ENCODE results near the gene CARS1. TPM values are rescaled to one million over a fixed set of nuclear protein-coding genes. Genes with fewer than 3 reads are reported as not detected.
A peak's percentile ranks its signal among the peaks of the same experiment; 100 is the strongest.

CARS1 gene
- total RNA-seq = 46.4 and 51.8 TPM in 2 replicates

GRCh38 chr11:3057069-3057963 is at the start of gene CARS1:
Gene CARS1 (minus strand): TSS chr11:3057423. CDS start chr11:3057367, 56 bp downstream.
- H3K36me3 Mint-ChIP-seq (ENCODE audit: low read depth) = peaks cover 10% of the 10 kb centered on the region
- DNase-seq (ENCODE audit: low spot score) = peak; percentile 92
- intact Hi-C loops (cut with micrococcal nuclease) = loop anchor here (1.0 kb wide), 1 partner anchor 65 kb away; the partner anchor contains the start of gene NAP1L4
- peak within 1 kb of the TSS; percentile 76 for H3K27ac Mint-ChIP-seq
- H3K4me3 Mint-ChIP-seq (ENCODE audit: low read depth) = peak within 1 kb of the TSS; percentile 82
- H3K27me3 Mint-ChIP-seq (ENCODE audit: low read depth) = no peaks in the 10 kb centered on the region
- no peaks in the 10 kb centered on the region for H3K9me3 Mint-ChIP-seq
- H3K4me1 Mint-ChIP-seq (ENCODE audit: low read depth) = peaks cover 23% of the 10 kb centered on the region

GRCh38 chr11:3105791-3106735 is 48.8 kb upstream of the CARS1 start:
- Mint-ChIP-seq H3K4me3 (ENCODE audit: low read depth) (no peak overlapping the region), H3K27ac (no peak overlapping the region), H3K4me1 (ENCODE audit: low read depth) (no peaks in the 10 kb centered on the region), H3K36me3 (ENCODE audit: low read depth) (no peaks in the 10 kb centered on the region), H3K27me3 (ENCODE audit: low read depth) (no peaks in the 10 kb centered on the region), H3K9me3 (no peaks in the 10 kb centered on the region)
- DNase-seq (ENCODE audit: low spot score) = no peak
- intact Hi-C loops (cut with micrococcal nuclease) = no loop called here

GRCh38 chr11:3104961-3105790 is 48.0 kb upstream of the CARS1 start:
- no peaks in the 10 kb centered on the region for H3K4me1 Mint-ChIP-seq (ENCODE audit: low read depth)

GRCh38 chr11:3104051-3104714 is 47.0 kb upstream of the CARS1 start:
- intact Hi-C loops (cut with micrococcal nuclease) = no loop called here
- H3K27ac Mint-ChIP-seq = no peak overlapping the region
- H3K36me3 Mint-ChIP-seq (ENCODE audit: low read depth) = no peaks in the 10 kb centered on the region
- H3K27me3 Mint-ChIP-seq (ENCODE audit: low read depth) = no peaks in the 10 kb centered on the region
- H3K9me3 Mint-ChIP-seq = no peaks in the 10 kb centered on the region
- no peak for DNase-seq (ENCODE audit: low spot score)
- H3K4me1 Mint-ChIP-seq (ENCODE audit: low read depth) = peaks cover under 1% of the 10 kb centered on the region
- no peak overlapping the region for H3K4me3 Mint-ChIP-seq (ENCODE audit: low read depth)

More at GRCh38 chr11:3104961-3105790, 48.0 kb upstream of the CARS1 start:
- no peaks in the 10 kb centered on the region for H3K9me3 Mint-ChIP-seq
- no peak overlapping the region for H3K4me3 Mint-ChIP-seq (ENCODE audit: low read depth)
- intact Hi-C loops (cut with micrococcal nuclease) = no loop called here
- H3K27me3 Mint-ChIP-seq (ENCODE audit: low read depth) = no peaks in the 10 kb centered on the region
- no peaks in the 10 kb centered on the region for H3K36me3 Mint-ChIP-seq (ENCODE audit: low read depth)
- H3K27ac Mint-ChIP-seq = no peak overlapping the region
- DNase-seq (ENCODE audit: low spot score) = no peak

GRCh38 chr11:3103076-3103475 is 45.9 kb upstream of the CARS1 start:
- intact Hi-C loops (cut with micrococcal nuclease) = no loop called here
- no peaks in the 10 kb centered on the region for H3K36me3 Mint-ChIP-seq (ENCODE audit: low read depth)
- H3K27ac Mint-ChIP-seq = no peak overlapping the region
- H3K4me1 Mint-ChIP-seq (ENCODE audit: low read depth) = peaks cover 3% of the 10 kb centered on the region
- no peaks in the 10 kb centered on the region for H3K27me3 Mint-ChIP-seq (ENCODE audit: low read depth)
- no peak for DNase-seq (ENCODE audit: low spot score)
- H3K4me3 Mint-ChIP-seq (ENCODE audit: low read depth) = no peak overlapping the region
- H3K9me3 Mint-ChIP-seq = no peaks in the 10 kb centered on the region

- Mint-ChIP-seq H3K4me1 (ENCODE audit: low read depth) (peaks cover 3% of the 10 kb centered on the region), H3K9me3 (no peaks in the 10 kb centered on the region), H3K4me3 (ENCODE audit: low read depth) (no peak overlapping the region), H3K27me3 (ENCODE audit: low read depth) (no peaks in the 10 kb centered on the region), H3K27ac (no peak overlapping the region), H3K36me3 (ENCODE audit: low read depth) (no peaks in the 10 kb centered on the region)
- DNase-seq (ENCODE audit: low spot score) = no peak
- intact Hi-C loops (cut with micrococcal nuclease) = no loop called here
Observed at GRCh38 chr11:3102641-3102921, 45.4 kb upstream of the CARS1 start.

- intact Hi-C loops (cut with micrococcal nuclease) = no loop called here
- Mint-ChIP-seq H3K27me3 (ENCODE audit: low read depth) (no peaks in the 10 kb centered on the region), H3K9me3 (no peaks in the 10 kb centered on the region), H3K36me3 (ENCODE audit: low read depth) (no peaks in the 10 kb centered on the region), H3K27ac (no peak overlapping the region), H3K4me3 (ENCODE audit: low read depth) (no peak overlapping the region), H3K4me1 (ENCODE audit: low read depth) (peaks cover 3% of the 10 kb centered on the region)
- no peak for DNase-seq (ENCODE audit: low spot score)
Observed at GRCh38 chr11:3101921-3102640, 44.9 kb upstream of the CARS1 start.

- Mint-ChIP-seq H3K4me3 (ENCODE audit: low read depth) (no peak overlapping the region), H3K4me1 (ENCODE audit: low read depth) (peaks cover 3% of the 10 kb centered on the region), H3K27ac (no peak overlapping the region), H3K9me3 (no peaks in the 10 kb centered on the region), H3K36me3 (ENCODE audit: low read depth) (no peaks in the 10 kb centered on the region), H3K27me3 (ENCODE audit: low read depth) (peaks cover 1% of the 10 kb centered on the region)
- intact Hi-C loops (cut with micrococcal nuclease) = no loop called here
- DNase-seq (ENCODE audit: low spot score) = no peak
Observed at GRCh38 chr11:3099178-3099577, 42.0 kb upstream of the CARS1 start.

GRCh38 chr11:3096909-3097530 is 39.8 kb upstream of the CARS1 start:
- intact Hi-C loops (cut with micrococcal nuclease) = no loop called here
- H3K27me3 Mint-ChIP-seq (ENCODE audit: low read depth) = peaks cover 1% of the 10 kb centered on the region
- peaks cover 3% of the 10 kb centered on the region for H3K4me1 Mint-ChIP-seq (ENCODE audit: low read depth)
- no peak for DNase-seq (ENCODE audit: low spot score)
- H3K36me3 Mint-ChIP-seq (ENCODE audit: low read depth) = no peaks in the 10 kb centered on the region
- no peak overlapping the region for H3K4me3 Mint-ChIP-seq (ENCODE audit: low read depth)
- H3K27ac Mint-ChIP-seq = no peak overlapping the region
- H3K9me3 Mint-ChIP-seq = no peaks in the 10 kb centered on the region

GRCh38 chr11:3095712-3096361 is 38.6 kb upstream of the CARS1 start:
- H3K27ac Mint-ChIP-seq = no peak overlapping the region
- intact Hi-C loops (cut with micrococcal nuclease) = no loop called here
- peaks cover 1% of the 10 kb centered on the region for H3K27me3 Mint-ChIP-seq (ENCODE audit: low read depth)
- no peak overlapping the region for H3K4me3 Mint-ChIP-seq (ENCODE audit: low read depth)
- peaks cover 3% of the 10 kb centered on the region for H3K4me1 Mint-ChIP-seq (ENCODE audit: low read depth)
- H3K9me3 Mint-ChIP-seq = no peaks in the 10 kb centered on the region
- no peaks in the 10 kb centered on the region for H3K36me3 Mint-ChIP-seq (ENCODE audit: low read depth)
- no peak for DNase-seq (ENCODE audit: low spot score)

GRCh38 chr11:3094223-3094824 is 37.1 kb upstream of the CARS1 start:
- H3K4me3 Mint-ChIP-seq (ENCODE audit: low read depth) = no peak overlapping the region
- H3K27ac Mint-ChIP-seq = no peak overlapping the region
- intact Hi-C loops (cut with micrococcal nuclease) = no loop called here
- no peaks in the 10 kb centered on the region for H3K36me3 Mint-ChIP-seq (ENCODE audit: low read depth)
- DNase-seq (ENCODE audit: low spot score) = no peak
- H3K27me3 Mint-ChIP-seq (ENCODE audit: low read depth) = peaks cover 1% of the 10 kb centered on the region
- H3K4me1 Mint-ChIP-seq (ENCODE audit: low read depth) = peaks cover 3% of the 10 kb centered on the region
- H3K9me3 Mint-ChIP-seq = no peaks in the 10 kb centered on the region
